Measurements from ENCODE around the gene COL23A1.
"Not testable (repeated sequence)": the region's sequence is repeated elsewhere in the genome, so short reads cannot be mapped to it uniquely, and the experiment has no call there.

COL23A1 gene

GRCh38 chr5:178322736-178323540, 267.3 kb downstream of the COL23A1 start:
- no peak overlapping the region for H3K4me3 ChIP-seq (ENCODE audit: low read length)
- no peak for DNase-seq (ENCODE audit: low read depth)
- no peak for TF ChIP-seq CTCF (IDR thresholded peaks at IDR 0.05; ENCODE audit: insufficient read depth, low read depth, low read length, missing control alignments)

- no peak for DNase-seq (ENCODE audit: low read depth)
- H3K4me3 ChIP-seq (ENCODE audit: low read length): no peak overlapping the region
- TF ChIP-seq CTCF (IDR thresholded peaks at IDR 0.05; ENCODE audit: insufficient read depth, low read depth, low read length, missing control alignments): no peak
Measured at GRCh38 chr5:178320281-178320855, 269.8 kb downstream of the COL23A1 start.

- DNase-seq (ENCODE audit: low read depth): no peak
- no peak overlapping the region for H3K4me3 ChIP-seq (ENCODE audit: low read length)
- no peak for TF ChIP-seq CTCF (IDR thresholded peaks at IDR 0.05; ENCODE audit: insufficient read depth, low read depth, low read length, missing control alignments)
Measured at GRCh38 chr5:178319541-178320041, 270.6 kb downstream of the COL23A1 start.

- TF ChIP-seq CTCF (IDR thresholded peaks at IDR 0.05; ENCODE audit: insufficient read depth, low read depth, low read length, missing control alignments): no peak
- DNase-seq (ENCODE audit: low read depth): no peak
- no peak overlapping the region for H3K4me3 ChIP-seq (ENCODE audit: low read length)
Measured at GRCh38 chr5:178318893-178319292, 271.3 kb downstream of the COL23A1 start.

GRCh38 chr5:178318382-178318781, 271.8 kb downstream of the COL23A1 start:
- no peak for TF ChIP-seq CTCF (IDR thresholded peaks at IDR 0.05; ENCODE audit: insufficient read depth, low read depth, low read length, missing control alignments)
- no peak for DNase-seq (ENCODE audit: low read depth)
- no peak overlapping the region for H3K4me3 ChIP-seq (ENCODE audit: low read length)

- H3K4me3 ChIP-seq (ENCODE audit: low read length); DNase-seq (ENCODE audit: low read depth): not testable (repeated sequence)
Measured at GRCh38 chr5:178317727-178318126, 272.5 kb downstream of the COL23A1 start.

GRCh38 chr5:178314961-178315820, 275.0 kb downstream of the COL23A1 start:
- DNase-seq (ENCODE audit: low read depth): no peak
- no peak for TF ChIP-seq CTCF (IDR thresholded peaks at IDR 0.05; ENCODE audit: insufficient read depth, low read depth, low read length, missing control alignments)
- no peak overlapping the region for H3K4me3 ChIP-seq (ENCODE audit: low read length)

All from epithelial cell of esophagus (primary cell).